Mesenchymal stem cell (in vitro differentiated cells and primary cell): ENCODE results near the gene RNH1.

Experiments used
- DNase-seq: peaks from one replicate; pipeline ENCODE4 v3.0.0-alpha.2; 2013
- H2AFZ ChIP-seq: one replicate; pipeline ENCODE4 v1.6.1; 2013; ENCODE audit warnings: low read depth, mild to moderate bottlenecking, control low read depth, inconsistent platforms, low read length, moderate library complexity
- H2AK5ac ChIP-seq: 2 replicates; pipeline ENCODE4 v1.6.1; 2013; ENCODE audit warnings: low read length, moderate library complexity, mild to moderate bottlenecking, inconsistent platforms; ENCODE audit not compliant: severe bottlenecking
- H2BK120ac ChIP-seq: one replicate; pipeline ENCODE4 v1.6.1; 2013; ENCODE audit warnings: low read depth, mild to moderate bottlenecking, inconsistent platforms, low read length, moderate library complexity
- H2BK12ac ChIP-seq, 2 experiments: one replicate each; pipeline ENCODE4 v1.6.1; 2013; ENCODE audit warnings: inconsistent platforms in 2 of 2, low read length in 2 of 2, mild to moderate bottlenecking in 2 of 2, moderate library complexity in 2 of 2, control low read depth in 1 of 2
- H2BK15ac ChIP-seq: one replicate; pipeline ENCODE4 v1.6.1; 2013; ENCODE audit warnings: mild to moderate bottlenecking, low read depth, inconsistent platforms; ENCODE audit not compliant: poor library complexity, severe bottlenecking
- H2BK5ac ChIP-seq: 2 replicates; pipeline ENCODE4 v1.6.1; 2013; ENCODE audit warnings: low read depth, mild to moderate bottlenecking, low read length, control low read depth, inconsistent platforms; ENCODE audit not compliant: poor library complexity, severe bottlenecking
- H3K14ac ChIP-seq, 2 experiments: one replicate each; pipeline ENCODE4 v1.6.1; 2013; ENCODE audit warnings: inconsistent platforms in 2 of 2, low read length in 2 of 2, control low read depth in 1 of 2, mild to moderate bottlenecking in 1 of 2, moderate library complexity in 1 of 2
- H3K18ac ChIP-seq, 2 experiments: one replicate each; pipeline ENCODE4 v1.6.1; 2013; ENCODE audit warnings: inconsistent platforms in 2 of 2, low read length in 2 of 2, control low read depth in 1 of 2, low read depth in 1 of 2, mild to moderate bottlenecking in 1 of 2
- H3K23ac ChIP-seq, 2 experiments: one replicate each; pipeline ENCODE4 v1.6.1; 2013; ENCODE audit warnings: inconsistent platforms in 2 of 2, low read length in 2 of 2, mild to moderate bottlenecking in 2 of 2, moderate library complexity in 2 of 2, control low read depth in 1 of 2
- H3K27ac ChIP-seq: 2 replicates; pipeline ENCODE4 v1.5.1; 2013; ENCODE audit warnings: mild to moderate bottlenecking, moderate library complexity, low read length, control low read depth, inconsistent platforms; ENCODE audit not compliant: poor library complexity, severe bottlenecking
- H3K27me3 ChIP-seq, 2 experiments: 2 replicates each; pipeline versions ENCODE4 v1.6.1 to v1.7.0; 2013; ENCODE audit warnings: low read length in 2 of 2, mild to moderate bottlenecking in 2 of 2, moderate library complexity in 2 of 2, control low read depth in 1 of 2, inconsistent platforms in 1 of 2; ENCODE audit not compliant: control insufficient read depth in 1 of 2, insufficient read depth in 1 of 2
- H3K36me3 ChIP-seq, 2 experiments: 2 replicates each; pipeline versions ENCODE4 v1.6.1 to v1.7.0; 2013; ENCODE audit warnings: low read length in 2 of 2, control low read depth in 1 of 2, inconsistent platforms in 1 of 2, low read depth in 1 of 2, mild to moderate bottlenecking in 1 of 2; ENCODE audit not compliant: insufficient read depth in 2 of 2, control insufficient read depth in 1 of 2
- H3K4ac ChIP-seq, 2 experiments: one replicate each; pipeline ENCODE4 v1.6.1; 2013; ENCODE audit warnings: inconsistent platforms in 2 of 2, low read length in 2 of 2, mild to moderate bottlenecking in 2 of 2, moderate library complexity in 2 of 2, control low read depth in 1 of 2, low read depth in 1 of 2
- H3K4me1 ChIP-seq: 2 replicates; pipeline ENCODE4 v1.6.1; 2013; ENCODE audit warnings: low read depth, low read length, control low read depth; ENCODE audit not compliant: control insufficient read depth, insufficient read depth
- H3K4me2 ChIP-seq: 2 replicates; pipeline ENCODE4 v1.6.1; 2013; ENCODE audit warnings: low read length, mild to moderate bottlenecking, inconsistent platforms; ENCODE audit not compliant: poor library complexity, severe bottlenecking
- H3K4me3 ChIP-seq, 2 experiments: 2 replicates each; pipeline versions ENCODE4 v1.5.1 to v1.7.0; 2013; ENCODE audit warnings: low read length in 2 of 2, mild to moderate bottlenecking in 2 of 2, control low read depth in 1 of 2, low read depth in 1 of 2; ENCODE audit not compliant: insufficient read depth in 1 of 2
- H3K79me1 ChIP-seq: replicated peaks from 2 replicates; pipeline ENCODE4 v1.6.1; 2013; ENCODE audit warnings: mild to moderate bottlenecking, control low read depth, low read length, inconsistent platforms; ENCODE audit not compliant: poor library complexity, severe bottlenecking
- H3K9ac ChIP-seq: 2 replicates; pipeline ENCODE4 v1.7.0; 2013; ENCODE audit warnings: mild to moderate bottlenecking, low read length, moderate library complexity
- H3K9me3 ChIP-seq: 2 replicates; pipeline ENCODE4 v1.7.0; 2013; ENCODE audit warnings: mild to moderate bottlenecking, low read length; ENCODE audit not compliant: control insufficient read depth
- H4K8ac ChIP-seq: one replicate; pipeline ENCODE4 v1.6.1; 2013; ENCODE audit warnings: inconsistent platforms, mild to moderate bottlenecking, low read length, moderate library complexity
- H4K91ac ChIP-seq: one replicate; pipeline ENCODE4 v1.6.1; 2013; ENCODE audit warnings: mild to moderate bottlenecking, low read length, inconsistent platforms
- WGBS: methylation state at CpG from one replicate; pipeline ENCODE4 v1.1.7; 2013; ENCODE audit warnings: mixed read lengths; 5-methylcytosine and 5-hydroxymethylcytosine counted together

RNH1 gene

GRCh38 chr11:447923-448731 lies 58.9 kb downstream of the RNH1 start:
- Histone ChIP-seq H3K9ac (peak overlapping the region; percentile 90), H3K4ac (peak overlapping the region; percentile 88 to 89), H3K23ac (no peak overlapping the region), H3K27ac (peak overlapping the region; percentile 57), H2BK120ac (peak overlapping the region; percentile 86), H2BK15ac (peak overlapping the region; percentile 85), H3K79me1 (peaks cover 23% of the 10 kb centered on the region), H3K14ac (peak overlapping the region in 1 of 2 experiments; percentile 44), H3K36me3 (peaks cover 6 to 20% of the 10 kb centered on the region in 2 experiments), H3K27me3 (no peaks in the 10 kb centered on the region), H4K8ac (peak overlapping the region; percentile 4), H2BK12ac (peak overlapping the region; percentile 60 to 80), H2AFZ (no peak overlapping the region), H3K4me2 (peak overlapping the region; percentile 69), H3K9me3 (no peaks in the 10 kb centered on the region), H3K18ac (peak overlapping the region; percentile 84 to 93), H3K4me3 (peak overlapping the region; percentile 63 to 93), H3K4me1 (peaks cover 42% of the 10 kb centered on the region), H4K91ac (peak overlapping the region; percentile 99), H2AK5ac (no peak overlapping the region), H2BK5ac (no peak overlapping the region)
- DNase-seq, result peak; percentile 92
- WGBS, result 8% methylated on average over 51 of the region's 55 CpGs

GRCh38 chr11:446891-447290 lies 60.2 kb downstream of the RNH1 start:
- no peak overlapping the region for H3K14ac ChIP-seq
- H3K36me3 ChIP-seq, result peaks cover 0 to 7% of the 10 kb centered on the region in 2 experiments
- no peak overlapping the region for H3K23ac ChIP-seq
- H3K4me1 ChIP-seq, result peaks cover 40% of the 10 kb centered on the region
- H2BK120ac ChIP-seq, result no peak overlapping the region
- H2AK5ac ChIP-seq, result no peak overlapping the region
- H3K4me2 ChIP-seq, result no peak overlapping the region
- no peak overlapping the region for H3K9ac ChIP-seq
- peaks cover 13% of the 10 kb centered on the region for H3K79me1 ChIP-seq
- H4K91ac ChIP-seq, result peak overlapping the region; percentile 21
- H3K9me3 ChIP-seq, result no peaks in the 10 kb centered on the region
- peak overlapping the region in 1 of 2 experiments; percentile 2 for H2BK12ac ChIP-seq
- peaks cover 0 to 10% of the 10 kb centered on the region in 2 experiments for H3K27me3 ChIP-seq
- peak overlapping the region; percentile 58 for H2BK15ac ChIP-seq
- no peak overlapping the region for H2AFZ ChIP-seq
- peak overlapping the region in 1 of 2 experiments; percentile 50 for H3K4ac ChIP-seq
- H3K4me3 ChIP-seq, result no peak overlapping the region
- WGBS, result 86% methylated on average over 4 of the region's 7 CpGs
- no peak for DNase-seq
- peak overlapping the region; percentile 15 for H4K8ac ChIP-seq
- no peak overlapping the region for H3K18ac ChIP-seq
- H2BK5ac ChIP-seq, result no peak overlapping the region
- H3K27ac ChIP-seq, result no peak overlapping the region

DNA sequence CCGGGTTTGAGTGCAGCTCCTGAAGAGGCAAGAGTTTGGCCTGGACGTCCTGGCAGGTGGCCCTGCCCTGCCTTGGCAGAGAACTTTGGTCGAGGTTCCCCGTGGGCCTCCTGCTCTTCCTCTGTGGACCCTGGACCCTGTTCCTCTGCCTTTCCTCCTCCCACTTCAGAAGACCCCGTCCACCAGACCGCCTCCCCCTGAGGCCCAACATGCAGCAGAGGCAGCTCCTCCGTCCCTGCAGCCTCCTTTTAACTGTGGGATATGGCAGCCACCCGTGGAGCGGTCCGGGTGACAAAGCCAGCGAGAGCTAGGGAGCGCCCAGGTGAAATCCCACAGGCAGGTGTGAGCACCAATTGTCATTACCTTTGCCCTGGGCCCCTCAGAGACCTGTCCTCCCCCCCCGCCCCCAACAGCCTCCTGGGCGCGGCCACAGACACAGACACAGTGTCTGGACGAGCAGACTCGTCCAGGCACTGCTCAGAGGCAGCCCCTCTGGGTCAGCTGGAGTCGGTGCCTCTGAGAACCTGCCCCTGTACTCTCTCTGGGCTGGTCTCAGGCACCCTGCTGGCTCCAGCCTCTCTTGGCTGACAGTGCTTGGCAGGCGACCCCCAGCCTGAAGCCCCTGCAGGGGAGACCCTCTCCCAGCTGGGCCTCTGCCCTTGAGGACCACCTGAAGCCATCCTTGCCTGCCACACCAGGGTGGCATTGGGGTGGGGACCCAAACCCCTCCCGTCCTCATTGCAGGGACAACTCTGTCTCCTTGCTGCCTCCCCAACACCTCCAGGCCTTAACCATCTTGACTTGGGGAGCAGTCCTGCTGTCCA lies 61.1 kb downstream of the RNH1 start:
- H4K91ac ChIP-seq, result no peak overlapping the region
- no peak overlapping the region for H3K27ac ChIP-seq
- 79% methylated on average over 20 of the region's 20 CpGs for WGBS
- no peak overlapping the region for H2AFZ ChIP-seq
- no peak for DNase-seq
- peaks cover 0 to 18% of the 10 kb centered on the region in 2 experiments for H3K27me3 ChIP-seq
- no peak overlapping the region for H3K9ac ChIP-seq
- peaks cover 39% of the 10 kb centered on the region for H3K4me1 ChIP-seq
- H3K18ac ChIP-seq, result no peak overlapping the region
- no peak overlapping the region for H2AK5ac ChIP-seq
- H3K79me1 ChIP-seq, result peaks cover 6% of the 10 kb centered on the region
- H3K4ac ChIP-seq, result no peak overlapping the region
- peak overlapping the region; percentile 29 to 45 for H2BK12ac ChIP-seq
- H3K36me3 ChIP-seq, result no peaks in the 10 kb centered on the region
- no peak overlapping the region for H2BK5ac ChIP-seq
- H3K14ac ChIP-seq, result no peak overlapping the region
- H3K4me2 ChIP-seq, result no peak overlapping the region
- H3K4me3 ChIP-seq, result no peak overlapping the region
- H3K23ac ChIP-seq, result no peak overlapping the region
- no peak overlapping the region for H2BK120ac ChIP-seq
- no peak overlapping the region for H4K8ac ChIP-seq
- H2BK15ac ChIP-seq, result no peak overlapping the region
- H3K9me3 ChIP-seq, result no peaks in the 10 kb centered on the region
